Adrenal gland (tissue), 5 donors: ENCODE results near the gene ARPC3.
A peak's percentile ranks its signal among the peaks of the same experiment; 100 is the strongest.

Experiments
- CTCF ChIP-seq, 6 experiments: fragments of 450-650 bp in 4 of 6; fragments of 200-600 bp in 2 of 6; sonication (generic) in 1 of 6; IDR thresholded peaks; 1 replicate in 5 of 6; 2 replicates in 1 of 6; pipeline versions ENCODE4 v1.5.1 to v1.8.0; 2016 to 2021; ENCODE audit warnings: antibody characterized with exemption in 6 of 6, mild to moderate bottlenecking in 2 of 6, moderate library complexity in 1 of 6
- POLR2A ChIP-seq, 2 donors: fragments of 450-650 bp; IDR thresholded peaks; one replicate each; pipeline ENCODE4 v1.6.1; 2017; ENCODE audit warnings: antibody characterized with exemption in 2 of 2, mild to moderate bottlenecking in 2 of 2, moderate library complexity in 1 of 2
- donor health status: DM: no; HTN: no; CAD: no.

- TF ChIP-seq CTCF (IDR thresholded peaks at IDR 0.05) (peak; percentile 66 to 90 (median 86)), POLR2A (IDR thresholded peaks at IDR 0.05) (peak in 1 of 2 donors; percentile 50)
Measured at GRCh38 chr12:110449799-110450497, at the start of gene ARPC3.
